HUES6 (cell line): ENCODE measurements around the gene CTR9.

Source experiments
- H3K27ac ChIP-seq: 2 replicates; pipeline ENCODE4 v1.7.0; 2013; ENCODE audit warnings: low read depth, mild to moderate bottlenecking, low read length, inconsistent platforms
- H3K27me3 ChIP-seq: 2 replicates; pipeline ENCODE4 v1.6.1; 2013; ENCODE audit warnings: low read length; ENCODE audit not compliant: control insufficient read depth, insufficient read depth
- H3K36me3 ChIP-seq: 2 replicates; pipeline ENCODE4 v1.6.1; 2013; ENCODE audit warnings: low read length; ENCODE audit not compliant: control insufficient read depth, insufficient read depth
- H3K4me1 ChIP-seq: 2 replicates; pipeline ENCODE4 v1.6.1; 2013; ENCODE audit warnings: low read length; ENCODE audit not compliant: control insufficient read depth, insufficient read depth
- H3K4me3 ChIP-seq: 2 replicates; pipeline ENCODE4 v1.5.1; 2013; ENCODE audit warnings: low read depth, low read length
- H3K9ac ChIP-seq: one replicate; pipeline ENCODE4 v1.6.1; 2013; ENCODE audit warnings: mild to moderate bottlenecking, low read length
- H3K9me3 ChIP-seq: 2 replicates; pipeline ENCODE4 v1.6.1; 2013; ENCODE audit warnings: low read depth, low read length; ENCODE audit not compliant: control insufficient read depth, insufficient read depth

Gene CTR9

DNA sequence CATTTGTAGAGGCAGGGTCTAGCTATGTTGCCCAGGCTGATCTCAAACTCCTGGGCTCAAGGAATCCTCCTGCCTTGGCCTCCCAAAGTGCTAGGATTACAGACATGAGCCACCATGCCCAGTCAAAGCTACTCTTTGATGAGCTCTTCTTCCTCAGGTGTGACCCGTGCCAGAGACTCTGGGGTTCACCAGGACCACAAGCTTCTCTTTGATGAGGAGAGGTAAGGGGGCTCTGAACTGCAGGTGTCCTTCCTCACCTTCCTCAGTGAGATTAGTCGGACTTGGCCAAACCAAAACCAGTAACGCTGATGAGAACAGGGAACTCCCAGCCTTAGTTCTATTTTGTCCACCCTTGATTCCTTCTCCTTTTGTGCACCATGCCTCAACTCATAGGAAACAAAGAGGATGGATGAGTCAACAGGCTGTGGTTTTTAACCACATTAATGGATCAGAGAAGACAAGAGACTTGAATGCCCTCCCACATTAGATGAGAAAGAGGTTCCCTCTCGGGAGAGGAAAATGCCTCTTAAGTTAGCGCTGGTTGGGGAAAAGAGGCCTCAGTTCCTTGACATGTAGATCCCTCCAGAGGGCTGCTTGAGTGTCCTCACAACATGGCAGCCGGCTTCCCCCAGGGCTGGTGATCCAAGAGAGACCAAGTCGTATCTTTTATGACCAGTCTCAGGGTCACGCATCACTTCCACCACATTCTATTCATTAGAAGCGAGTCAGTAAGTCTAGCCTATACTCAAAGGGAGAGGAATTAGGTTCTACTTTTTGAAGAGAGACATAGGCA, 25.7 kb upstream of the CTR9 start:
- Histone ChIP-seq H3K9me3 (no peaks in the 10 kb centered on the region), H3K36me3 (no peaks in the 10 kb centered on the region), H3K27me3 (no peaks in the 10 kb centered on the region), H3K4me1 (no peaks in the 10 kb centered on the region), H3K4me3 (no peak overlapping the region), H3K27ac (no peak overlapping the region), H3K9ac (no peak overlapping the region)

DNA sequence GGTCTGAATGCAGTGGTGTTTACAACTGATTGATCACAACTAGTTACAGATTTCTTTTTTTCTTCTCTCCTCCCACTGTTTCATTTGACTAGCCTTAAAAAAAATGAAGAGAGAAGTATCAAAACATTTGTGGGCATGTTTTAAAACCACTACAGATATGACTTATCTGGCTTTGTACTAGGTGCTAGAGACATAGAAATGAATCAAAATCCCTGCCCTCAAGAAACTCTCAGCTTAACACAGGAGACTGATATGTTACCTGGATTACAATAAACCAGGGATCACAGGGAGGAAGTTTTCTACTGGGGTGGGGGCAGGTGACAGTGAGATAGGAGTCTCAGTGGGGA, 25.2 kb upstream of the CTR9 start:
- Histone ChIP-seq H3K4me1 (no peaks in the 10 kb centered on the region), H3K9ac (no peak overlapping the region), H3K4me3 (no peak overlapping the region), H3K9me3 (no peaks in the 10 kb centered on the region), H3K36me3 (no peaks in the 10 kb centered on the region), H3K27ac (no peak overlapping the region), H3K27me3 (no peaks in the 10 kb centered on the region)

DNA sequence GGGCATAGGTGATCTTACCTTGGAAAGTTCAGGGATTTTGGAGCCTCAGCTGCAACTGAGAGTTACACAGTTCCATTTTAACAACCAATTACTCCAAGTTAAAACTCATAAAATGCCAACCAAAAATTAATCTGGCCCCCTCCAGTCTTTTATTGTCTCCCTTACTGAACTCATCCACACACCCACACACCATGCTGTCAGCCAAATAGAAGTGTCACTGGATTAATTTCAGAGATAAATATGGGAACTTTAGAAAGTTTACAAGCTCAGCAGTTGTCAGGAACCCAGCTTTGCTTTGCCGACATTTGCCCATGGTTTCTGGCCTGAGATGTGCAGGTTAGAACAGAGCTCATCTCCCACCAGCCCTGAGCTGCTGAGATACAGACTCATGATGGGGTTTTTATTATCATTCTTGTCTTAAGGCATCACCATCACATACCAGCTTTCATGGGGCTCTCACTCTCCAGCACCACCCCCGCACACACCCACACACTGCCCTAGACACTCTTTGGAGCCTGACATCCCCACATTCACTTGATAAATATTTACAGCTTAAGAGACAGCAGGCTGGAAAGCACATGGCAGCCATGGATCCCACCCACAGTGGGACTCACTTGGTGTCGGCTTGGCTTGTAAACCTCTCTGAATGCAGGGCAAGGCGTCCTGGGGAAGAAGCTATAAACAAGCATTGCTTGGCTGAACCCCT, 23.7 kb upstream of the CTR9 start:
- Histone ChIP-seq H3K9ac (no peak overlapping the region), H3K27ac (no peak overlapping the region), H3K9me3 (no peaks in the 10 kb centered on the region), H3K36me3 (no peaks in the 10 kb centered on the region), H3K4me1 (no peaks in the 10 kb centered on the region), H3K27me3 (no peaks in the 10 kb centered on the region), H3K4me3 (no peak overlapping the region)

GRCh38 chr11:10728154-10728553, 22.9 kb upstream of the CTR9 start:
- H3K36me3 ChIP-seq: no peaks in the 10 kb centered on the region
- H3K27ac ChIP-seq: no peak overlapping the region
- no peaks in the 10 kb centered on the region for H3K9me3 ChIP-seq
- H3K4me3 ChIP-seq: no peak overlapping the region
- no peak overlapping the region for H3K9ac ChIP-seq
- no peaks in the 10 kb centered on the region for H3K27me3 ChIP-seq
- H3K4me1 ChIP-seq: no peaks in the 10 kb centered on the region

DNA sequence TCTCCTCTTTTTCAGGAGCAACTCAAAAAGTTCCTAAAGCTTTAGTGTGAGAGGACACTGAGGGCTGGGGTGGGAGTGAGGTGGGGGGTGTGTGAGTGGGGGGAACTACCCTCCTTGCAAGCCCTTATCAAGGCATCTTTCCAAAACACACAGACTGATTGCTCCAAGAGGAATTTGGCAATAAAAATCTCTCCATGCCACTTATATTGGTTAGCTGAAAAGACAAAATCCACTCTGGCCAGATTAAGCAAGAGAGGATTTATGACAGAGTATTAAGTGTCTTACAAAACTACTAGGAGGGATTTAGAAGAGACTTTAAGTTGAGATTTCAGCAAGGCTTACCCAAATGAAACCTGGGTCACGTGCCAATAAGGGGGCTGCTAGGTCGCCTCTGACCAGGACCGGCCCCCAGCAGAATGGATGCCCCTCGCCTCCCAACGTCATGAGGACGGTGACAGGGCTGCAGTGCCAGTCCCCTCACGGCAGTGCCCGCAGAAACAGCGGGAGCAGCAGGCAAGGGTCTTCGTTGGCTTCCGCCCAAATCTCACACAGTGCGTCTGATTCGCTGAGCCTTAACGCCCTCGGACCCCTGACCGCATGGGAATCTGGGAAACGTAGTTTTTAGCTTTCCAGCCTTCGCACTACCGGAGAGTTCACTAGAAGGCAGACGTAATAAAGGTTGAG, 22.1 kb upstream of the CTR9 start:
- Histone ChIP-seq H3K4me1 (no peaks in the 10 kb centered on the region), H3K27me3 (no peaks in the 10 kb centered on the region), H3K9ac (peak overlapping the region; percentile 44), H3K36me3 (no peaks in the 10 kb centered on the region), H3K27ac (no peak overlapping the region), H3K9me3 (no peaks in the 10 kb centered on the region), H3K4me3 (peak overlapping the region; percentile 62)

DNA sequence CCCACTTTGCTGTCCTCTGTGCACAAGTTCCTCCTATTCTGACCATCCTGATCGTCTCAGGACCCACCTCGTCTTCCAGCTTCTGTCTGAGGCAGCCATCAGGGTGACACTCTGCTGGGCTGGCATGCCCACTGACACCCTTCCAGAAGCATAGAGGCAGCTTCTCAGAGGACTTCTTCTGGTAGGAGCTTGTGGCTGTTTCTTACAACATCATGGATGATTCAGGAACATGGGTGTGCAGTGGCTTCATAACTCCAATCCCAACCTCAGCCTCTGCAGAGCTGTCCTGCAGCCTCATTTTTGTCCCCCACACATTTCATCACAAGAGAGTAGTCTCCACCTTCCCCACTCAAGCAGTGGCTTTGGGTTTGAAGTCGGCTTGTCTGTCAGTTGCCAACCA, 20.9 kb upstream of the CTR9 start:
- H3K27me3 ChIP-seq: no peaks in the 10 kb centered on the region
- H3K4me3 ChIP-seq: no peak overlapping the region

GRCh38 chr11:10731064-10731680, 19.9 kb upstream of the CTR9 start:
- Histone ChIP-seq H3K36me3 (no peaks in the 10 kb centered on the region), H3K4me3 (no peak overlapping the region), H3K9me3 (no peaks in the 10 kb centered on the region), H3K9ac (no peak overlapping the region), H3K27ac (no peak overlapping the region), H3K4me1 (peaks cover 4% of the 10 kb centered on the region), H3K27me3 (no peaks in the 10 kb centered on the region)

More for the DNA sequence above, 20.9 kb upstream of the CTR9 start:
- Histone ChIP-seq H3K27ac (no peak overlapping the region), H3K9me3 (no peaks in the 10 kb centered on the region), H3K4me1 (no peaks in the 10 kb centered on the region), H3K9ac (no peak overlapping the region), H3K36me3 (no peaks in the 10 kb centered on the region)

GRCh38 chr11:10735481-10736475, 15.3 kb upstream of the CTR9 start:
- Histone ChIP-seq H3K4me3 (peak overlapping the region; percentile 46), H3K4me1 (peaks cover 4% of the 10 kb centered on the region), H3K9ac (no peak overlapping the region)

DNA sequence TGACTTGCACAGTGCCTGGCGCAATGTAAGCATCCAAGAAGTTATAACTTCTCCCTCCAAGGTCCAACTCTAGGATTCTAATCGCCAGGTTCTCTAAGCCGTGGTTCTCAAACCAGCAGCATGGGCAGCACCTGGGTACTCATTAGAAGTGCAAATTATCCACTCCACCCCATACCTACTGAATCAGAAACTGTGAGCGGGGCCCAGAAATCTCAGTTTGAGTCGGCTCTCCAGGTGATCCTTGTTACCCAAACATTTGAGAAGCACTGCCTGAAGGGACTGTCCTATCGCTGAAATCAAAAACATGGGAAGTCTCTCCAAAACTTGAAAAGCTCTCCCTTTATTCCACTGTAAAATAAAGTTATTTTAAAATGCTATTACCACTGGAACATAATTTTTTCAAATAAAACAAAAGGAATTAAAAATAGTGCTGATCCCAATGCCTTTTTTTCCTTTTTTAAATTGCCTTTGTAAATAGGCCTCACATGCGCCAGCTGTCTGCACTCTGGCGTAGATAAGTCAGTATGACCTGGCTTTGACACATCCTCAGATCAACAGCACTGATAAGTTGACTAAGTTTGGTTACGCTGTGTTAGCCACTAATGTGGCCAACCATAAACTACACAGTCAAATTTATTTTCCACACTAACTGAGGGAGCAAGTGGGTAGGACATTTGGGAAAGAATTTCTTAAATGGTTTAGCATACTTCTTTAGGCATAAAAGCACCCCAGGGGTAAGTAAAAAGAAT, 8.4 kb upstream of the CTR9 start:
- no peak overlapping the region for H3K27ac ChIP-seq
- H3K4me3 ChIP-seq: no peak overlapping the region
- no peak overlapping the region for H3K9ac ChIP-seq

More at GRCh38 chr11:10735481-10736475, 15.3 kb upstream of the CTR9 start:
- H3K9me3 ChIP-seq: no peaks in the 10 kb centered on the region
- no peak overlapping the region for H3K27ac ChIP-seq
- no peaks in the 10 kb centered on the region for H3K27me3 ChIP-seq
- no peaks in the 10 kb centered on the region for H3K36me3 ChIP-seq

More for the DNA sequence above, 8.4 kb upstream of the CTR9 start:
- no peaks in the 10 kb centered on the region for H3K27me3 ChIP-seq
- no peaks in the 10 kb centered on the region for H3K36me3 ChIP-seq
- H3K9me3 ChIP-seq: no peaks in the 10 kb centered on the region
- no peaks in the 10 kb centered on the region for H3K4me1 ChIP-seq
